Stimulated activated CD8-positive, alpha-beta memory T cell treated with anti-CD3 and anti-CD28 coated beads, Interleukin-15, amount 100 ng/mL, for 4 hours (primary cell): Measurements from ENCODE around the gene GREM1.

ENCODE experiments used
- DNase-seq, 2 donors: peaks; one replicate each; pipeline ENCODE4 v3.0.0-alpha.2; 2020; ENCODE audit warnings: low read depth in 2 of 2

The GREM1 gene

DNA sequence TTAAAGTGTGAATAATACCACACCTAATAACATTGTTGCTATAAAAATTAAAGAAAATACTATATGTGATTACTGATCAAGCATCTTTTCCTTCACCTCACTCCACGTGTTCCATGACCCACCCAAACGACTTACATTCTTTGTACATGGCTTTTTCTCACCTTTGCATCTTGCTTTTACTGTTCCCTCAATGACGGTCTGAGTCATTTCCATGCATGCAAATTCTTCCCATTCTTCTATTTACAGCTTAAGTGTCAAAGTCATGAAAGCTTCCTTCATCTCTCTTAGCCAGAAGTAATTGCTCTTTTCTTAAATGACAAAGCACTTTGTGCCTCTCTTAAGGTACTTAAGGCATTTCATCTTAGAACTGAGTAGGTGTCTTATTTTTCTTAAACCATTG, 64.0 kb downstream of the GREM1 start:
- DNase-seq: no peak

DNA sequence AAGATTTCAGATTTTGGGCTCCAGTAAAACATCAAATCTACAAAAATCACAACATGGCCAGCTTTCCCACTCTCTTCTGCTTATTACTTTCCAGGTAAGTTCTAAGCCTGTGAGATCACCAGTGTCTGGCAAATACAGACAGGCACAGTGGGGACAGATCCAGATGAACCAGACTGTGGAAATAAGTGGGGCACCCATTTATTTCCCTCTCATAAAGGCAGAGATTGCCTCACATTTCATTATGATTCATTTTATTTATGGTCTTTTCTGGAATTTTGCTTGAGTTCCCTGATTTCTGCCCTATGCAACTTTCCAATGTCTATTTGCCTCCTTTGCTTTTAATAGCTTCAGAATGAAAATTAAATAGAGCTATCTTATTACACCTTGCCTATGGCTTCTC, 66.8 kb downstream of the GREM1 start:
- no peak for DNase-seq

DNA sequence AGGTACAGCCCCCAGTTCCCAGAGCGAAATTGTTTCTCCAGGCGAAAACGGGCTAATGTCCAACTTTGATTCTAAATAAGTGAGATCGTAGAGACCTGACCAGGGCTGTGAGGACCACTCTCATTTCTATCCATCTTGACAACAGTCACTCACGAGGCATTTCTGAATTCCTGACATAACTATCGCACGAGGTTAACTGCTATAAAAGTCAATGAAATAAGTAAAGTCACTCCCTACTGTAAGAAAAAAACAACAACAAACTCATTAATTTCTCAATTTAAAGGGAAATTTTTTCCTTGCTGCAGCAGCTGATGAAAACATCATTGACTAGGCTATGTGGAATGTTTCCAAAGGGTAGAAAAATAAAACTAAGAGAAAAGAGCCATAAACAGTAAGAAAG, 69.1 kb downstream of the GREM1 start:
- DNase-seq: no peak

DNA sequence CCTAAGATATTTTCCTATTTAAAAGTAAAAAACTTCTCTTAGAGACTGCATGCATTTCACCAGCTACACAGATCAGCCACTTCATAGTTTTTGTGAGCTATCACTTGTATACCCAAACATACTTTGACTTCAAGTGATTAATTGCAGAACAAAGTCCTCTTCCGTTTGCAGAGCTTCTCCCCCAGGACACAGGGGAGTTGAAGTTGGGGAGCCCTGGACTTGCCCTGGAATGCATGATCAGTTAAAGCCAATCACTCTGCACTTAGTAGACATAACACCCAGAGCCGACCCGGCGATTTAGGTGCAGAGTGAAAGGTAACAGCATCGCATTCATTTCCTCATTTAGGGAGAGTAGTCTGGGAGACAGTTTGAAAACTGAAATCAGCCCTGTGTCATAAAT, 70.1 kb downstream of the GREM1 start:
- no peak for DNase-seq

DNA sequence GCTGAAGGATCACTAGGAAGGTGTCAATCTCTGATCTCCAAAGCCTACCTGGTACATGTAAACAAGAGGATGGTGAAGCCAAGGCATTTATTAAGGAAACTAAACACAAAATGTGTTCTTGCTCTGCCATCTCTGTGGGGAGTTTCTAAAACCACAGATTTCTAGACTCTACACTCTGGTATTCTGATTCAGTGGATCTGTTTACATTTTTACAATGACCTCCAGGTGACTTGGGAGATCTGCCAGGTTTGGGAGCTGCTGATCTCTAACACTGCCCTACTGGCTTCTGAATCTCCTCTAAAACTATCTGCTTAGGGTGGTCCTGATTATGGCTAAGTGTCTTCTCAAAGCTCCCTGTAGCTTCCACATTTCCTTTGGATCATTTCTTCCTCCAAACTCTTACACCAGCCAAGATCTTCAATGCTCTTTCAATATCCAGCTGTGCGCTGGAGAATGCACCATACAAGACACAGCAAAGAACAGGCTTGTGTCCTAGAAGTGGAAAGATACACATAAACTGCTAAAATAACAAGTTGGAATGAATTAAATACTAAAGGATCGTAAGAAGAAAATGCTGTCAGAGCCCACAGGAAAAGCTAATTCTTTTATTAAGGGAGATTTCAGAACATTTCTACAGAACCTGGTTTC, 72.7 kb downstream of the GREM1 start:
- DNase-seq: no peak

DNA sequence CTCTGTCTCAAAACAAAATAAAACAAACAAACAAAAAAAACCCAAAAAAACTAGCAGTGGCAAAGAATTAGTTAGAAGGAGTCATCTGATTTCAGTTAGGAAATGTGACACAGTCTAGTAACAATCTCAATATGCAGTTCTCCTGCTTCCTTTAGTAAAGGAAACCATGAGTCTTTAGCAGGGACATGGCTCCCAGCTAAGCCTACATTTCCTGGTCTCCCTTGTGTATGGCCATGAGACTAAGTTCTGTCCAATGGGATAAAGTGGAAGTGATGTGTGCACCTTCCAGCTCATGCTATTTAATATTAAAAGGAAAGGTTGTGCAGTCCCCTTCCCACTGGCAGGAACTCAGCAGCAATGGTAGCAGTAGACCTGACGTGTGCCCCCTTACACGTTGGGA, 74.6 kb downstream of the GREM1 start:
- no peak for DNase-seq
